Astrocyte (in vitro differentiated cells and primary cell): ENCODE results near the gene OSTF1. TPM values are rescaled to one million over a fixed set of nuclear protein-coding genes. Genes with fewer than 3 reads are reported as not detected.

Experiments used
- DNase-seq: peaks from one replicate; pipeline ENCODE4 v3.0.0-alpha.2; 2010; ENCODE audit warnings: low read depth
- FAIRE-seq: peaks from 2 replicates; lab custom pipeline; 2011; peaks lifted over from hg19 to GRCh38; lab: Jason Lieb, UNC
- H2AFZ ChIP-seq: 2 replicates; pipeline ENCODE4 v1.6.0; 2012; ENCODE audit warnings: low read depth, low read length, inconsistent platforms
- H3K27ac ChIP-seq: 2 replicates; pipeline ENCODE4 v1.5.1; 2011; ENCODE audit warnings: low read depth, low read length, inconsistent platforms
- H3K27me3 ChIP-seq: 2 replicates; pipeline ENCODE4 v1.6.0; 2011; ENCODE audit warnings: low read length, inconsistent platforms; ENCODE audit not compliant: insufficient read depth
- H3K36me3 ChIP-seq: 2 replicates; pipeline ENCODE4 v1.5.1; 2011; ENCODE audit warnings: low read length, inconsistent platforms; ENCODE audit not compliant: insufficient read depth
- H3K4me1 ChIP-seq: 2 replicates; pipeline ENCODE4 v1.5.1; 2011; ENCODE audit warnings: low read length, inconsistent platforms; ENCODE audit not compliant: insufficient read depth
- H3K4me2 ChIP-seq: 2 replicates; pipeline ENCODE4 v1.6.0; 2012; ENCODE audit warnings: low read length, inconsistent platforms
- H3K4me3 ChIP-seq: 2 replicates; pipeline ENCODE4 v1.5.1; 2011; ENCODE audit warnings: low read depth, mild to moderate bottlenecking, low read length, inconsistent platforms; ENCODE audit not compliant: insufficient read depth
- H3K79me2 ChIP-seq: 2 replicates; pipeline ENCODE4 v1.6.0; 2012; ENCODE audit warnings: mild to moderate bottlenecking, low read length, inconsistent platforms; ENCODE audit not compliant: insufficient read depth
- H3K9ac ChIP-seq: 2 replicates; pipeline ENCODE4 v1.6.0; 2012; ENCODE audit warnings: mild to moderate bottlenecking, low read length, inconsistent platforms
- H3K9me3 ChIP-seq: 2 replicates; pipeline ENCODE4 v1.5.1; 2012; ENCODE audit warnings: low read depth, mild to moderate bottlenecking, low read length, inconsistent platforms; ENCODE audit not compliant: insufficient read depth
- H4K20me1 ChIP-seq: 2 replicates; pipeline ENCODE4 v1.6.0; 2012; ENCODE audit warnings: low read length, inconsistent platforms; ENCODE audit not compliant: insufficient read depth
- H3K27ac Mint-ChIP-seq: one replicate; pipeline ENCODE4 v1.8.0; 2021; ENCODE audit warnings: mild to moderate bottlenecking, mixed read lengths; ENCODE audit not compliant: unreplicated experiment
- H3K27me3 Mint-ChIP-seq: one replicate; pipeline ENCODE4 v1.8.0; 2021; ENCODE audit warnings: low read depth, mixed read lengths; ENCODE audit not compliant: unreplicated experiment
- H3K36me3 Mint-ChIP-seq: one replicate; pipeline ENCODE4 v1.8.0; 2021; ENCODE audit warnings: low read depth, mixed read lengths; ENCODE audit not compliant: unreplicated experiment
- H3K4me1 Mint-ChIP-seq: one replicate; pipeline ENCODE4 v1.8.0; 2021; ENCODE audit warnings: low read depth, mixed read lengths; ENCODE audit not compliant: unreplicated experiment
- H3K4me3 Mint-ChIP-seq: one replicate; pipeline ENCODE4 v1.8.0; 2021; ENCODE audit warnings: mild to moderate bottlenecking, moderate library complexity, mixed read lengths; ENCODE audit not compliant: unreplicated experiment
- H3K9me3 Mint-ChIP-seq: one replicate; pipeline ENCODE4 v1.8.0; 2021; ENCODE audit warnings: mild to moderate bottlenecking, mixed read lengths; ENCODE audit not compliant: unreplicated experiment
- CTCF ChIP-seq: IDR thresholded peaks from 2 replicates; pipeline ENCODE4 v1.5.1; 2011; ENCODE audit warnings: low read depth, mild to moderate bottlenecking, inconsistent platforms, low read length, moderate library complexity; ENCODE audit not compliant: insufficient read depth
- EZH2 ChIP-seq: IDR thresholded peaks from 2 replicates; pipeline ENCODE4 v1.6.1; 2012; ENCODE audit warnings: mild to moderate bottlenecking, low read length, inconsistent platforms; ENCODE audit not compliant: insufficient read depth
- total RNA-seq: library from RNA; stranded (reverse); gene quantifications from 2 replicates; pipeline ENCODE4 v1.2.1, GENCODE V29; 2021

The OSTF1 gene
- total RNA-seq, 1 donor from 2014 or later = 43.0 TPM

GRCh38 chr9:75167281-75167680 lies 79.0 kb downstream of the OSTF1 start:
- Histone ChIP-seq H3K9ac (no peak overlapping the region), H3K36me3 (no peaks in the 10 kb centered on the region), H2AFZ (no peak overlapping the region), H3K27me3 (no peaks in the 10 kb centered on the region), H4K20me1 (no peaks in the 10 kb centered on the region), H3K9me3 (no peaks in the 10 kb centered on the region), H3K27ac (no peak overlapping the region), H3K4me2 (no peak overlapping the region), H3K4me3 (no peak overlapping the region), H3K79me2 (no peaks in the 10 kb centered on the region), H3K4me1 (peaks cover 11% of the 10 kb centered on the region)
- Mint-ChIP-seq H3K4me3 (no peak overlapping the region), H3K9me3 (peaks cover 12% of the 10 kb centered on the region), H3K4me1 (peaks cover 12% of the 10 kb centered on the region), H3K27ac (no peak overlapping the region), H3K27me3 (no peaks in the 10 kb centered on the region), H3K36me3 (peaks cover 22% of the 10 kb centered on the region)
- DNase-seq = no peak
- TF ChIP-seq EZH2 (no peak), CTCF (no peak)
- no peak for FAIRE-seq

- H3K36me3 Mint-ChIP-seq = peaks cover 13% of the 10 kb centered on the region
- H3K4me3 ChIP-seq = no peak overlapping the region
- H3K27ac ChIP-seq = no peak overlapping the region
- FAIRE-seq = peak; percentile 20
- no peaks in the 10 kb centered on the region for H3K79me2 ChIP-seq
- TF ChIP-seq CTCF = no peak
- TF ChIP-seq EZH2 = no peak
- H3K4me1 Mint-ChIP-seq = peaks cover 12% of the 10 kb centered on the region
- peaks cover 11% of the 10 kb centered on the region for H3K4me1 ChIP-seq
- H3K27me3 ChIP-seq = no peaks in the 10 kb centered on the region
- peaks cover 9% of the 10 kb centered on the region for H3K9me3 Mint-ChIP-seq
- no peak overlapping the region for H3K4me2 ChIP-seq
- no peak overlapping the region for H3K9ac ChIP-seq
- H3K27me3 Mint-ChIP-seq = no peaks in the 10 kb centered on the region
- H3K36me3 ChIP-seq = no peaks in the 10 kb centered on the region
- no peaks in the 10 kb centered on the region for H3K9me3 ChIP-seq
- H3K4me3 Mint-ChIP-seq = no peak overlapping the region
- no peak for DNase-seq
- H4K20me1 ChIP-seq = no peaks in the 10 kb centered on the region
- H3K27ac Mint-ChIP-seq = no peak overlapping the region
- no peak overlapping the region for H2AFZ ChIP-seq
Observed at GRCh38 chr9:75168270-75169178, 80.2 kb downstream of the OSTF1 start.

GRCh38 chr9:75169623-75170022 lies 81.3 kb downstream of the OSTF1 start:
- H3K36me3 ChIP-seq = no peaks in the 10 kb centered on the region
- Mint-ChIP-seq H3K36me3 (peaks cover 9% of the 10 kb centered on the region), H3K9me3 (peaks cover 4% of the 10 kb centered on the region), H3K27me3 (no peaks in the 10 kb centered on the region), H3K4me3 (no peak overlapping the region), H3K27ac (peak overlapping the region; percentile 70), H3K4me1 (peaks cover 12% of the 10 kb centered on the region)
- H3K27ac ChIP-seq = no peak overlapping the region
- no peak overlapping the region for H2AFZ ChIP-seq
- H4K20me1 ChIP-seq = no peaks in the 10 kb centered on the region
- no peak for FAIRE-seq
- H3K4me3 ChIP-seq = no peak overlapping the region
- H3K9me3 ChIP-seq = no peaks in the 10 kb centered on the region
- H3K4me2 ChIP-seq = peak overlapping the region; percentile 45
- H3K27me3 ChIP-seq = no peaks in the 10 kb centered on the region
- no peak for TF ChIP-seq EZH2
- no peak for TF ChIP-seq CTCF
- no peaks in the 10 kb centered on the region for H3K79me2 ChIP-seq
- H3K4me1 ChIP-seq = peaks cover 11% of the 10 kb centered on the region
- H3K9ac ChIP-seq = no peak overlapping the region
- peak; percentile 45 for DNase-seq
